ENCODE data around the gene PCDHB6. TPM values are rescaled to one million over a fixed set of nuclear protein-coding genes. Genes with fewer than 3 reads are reported as not detected.
"Not testable (repeated sequence)": the region's sequence is repeated elsewhere in the genome, so short reads cannot be mapped to it uniquely, and the experiment has no call there.

PCDHB6 gene
- total RNA-seq, 2 donors from 2014 or later = not detected

DNA sequence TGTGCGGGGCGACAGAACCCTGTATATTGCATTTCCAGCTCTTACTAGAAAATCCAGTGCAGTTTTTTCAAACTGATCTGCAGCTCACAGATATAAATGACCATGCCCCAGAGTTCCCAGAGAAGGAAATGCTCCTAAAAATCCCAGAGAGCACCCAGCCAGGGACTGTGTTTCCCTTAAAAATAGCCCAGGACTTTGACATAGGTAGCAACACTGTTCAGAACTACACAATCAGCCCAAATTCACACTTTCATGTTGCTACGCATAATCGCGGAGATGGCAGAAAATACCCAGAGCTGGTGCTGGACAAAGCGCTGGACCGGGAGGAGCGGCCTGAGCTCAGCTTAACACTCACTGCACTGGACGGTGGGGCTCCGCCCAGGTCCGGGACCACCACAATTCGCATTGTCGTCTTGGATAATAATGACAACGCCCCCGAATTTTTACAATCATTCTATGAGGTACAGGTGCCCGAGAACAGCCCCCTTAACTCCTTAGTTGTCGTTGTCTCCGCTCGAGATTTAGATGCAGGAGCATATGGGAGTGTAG, 14.1 kb upstream of the PCDHB6 start:
- Mint-ChIP-seq H3K27ac (no peak overlapping the region), H3K9me3 (peaks cover 7% of the 10 kb centered on the region in 2 donors), H3K27me3 (ENCODE audit: low read depth) (peaks cover 12% of the 10 kb centered on the region), H3K4me1 (ENCODE audit: low read depth) (no peaks in the 10 kb centered on the region), H3K36me3 (ENCODE audit: insufficient read depth in 2 of 2) (peaks cover 6 to 13% of the 10 kb centered on the region in 2 donors), H3K4me3 (no peak overlapping the region)
- no peak for DNase-seq
- ATAC-seq (replicated peaks in 1 of 2) = no peak

DNA sequence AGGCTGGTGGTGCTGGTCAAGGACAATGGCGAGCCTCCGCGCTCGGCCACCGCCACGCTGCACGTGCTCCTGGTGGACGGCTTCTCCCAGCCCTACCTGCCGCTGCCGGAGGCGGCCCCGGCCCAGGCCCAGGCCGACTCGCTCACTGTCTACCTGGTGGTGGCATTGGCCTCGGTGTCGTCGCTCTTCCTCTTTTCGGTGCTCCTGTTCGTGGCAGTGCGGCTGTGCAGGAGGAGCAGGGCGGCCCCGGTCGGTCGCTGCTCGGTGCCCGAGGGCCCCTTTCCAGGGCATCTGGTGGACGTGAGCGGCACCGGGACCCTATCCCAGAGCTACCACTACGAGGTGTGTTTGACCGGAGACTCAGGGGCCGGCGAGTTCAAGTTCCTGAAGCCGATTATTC, 12.5 kb upstream of the PCDHB6 start:
- peaks cover 6 to 13% of the 10 kb centered on the region in 2 donors for H3K36me3 Mint-ChIP-seq (ENCODE audit: insufficient read depth in 2 of 2)
- not testable (repeated sequence) for ATAC-seq (replicated peaks in 1 of 2)

DNA sequence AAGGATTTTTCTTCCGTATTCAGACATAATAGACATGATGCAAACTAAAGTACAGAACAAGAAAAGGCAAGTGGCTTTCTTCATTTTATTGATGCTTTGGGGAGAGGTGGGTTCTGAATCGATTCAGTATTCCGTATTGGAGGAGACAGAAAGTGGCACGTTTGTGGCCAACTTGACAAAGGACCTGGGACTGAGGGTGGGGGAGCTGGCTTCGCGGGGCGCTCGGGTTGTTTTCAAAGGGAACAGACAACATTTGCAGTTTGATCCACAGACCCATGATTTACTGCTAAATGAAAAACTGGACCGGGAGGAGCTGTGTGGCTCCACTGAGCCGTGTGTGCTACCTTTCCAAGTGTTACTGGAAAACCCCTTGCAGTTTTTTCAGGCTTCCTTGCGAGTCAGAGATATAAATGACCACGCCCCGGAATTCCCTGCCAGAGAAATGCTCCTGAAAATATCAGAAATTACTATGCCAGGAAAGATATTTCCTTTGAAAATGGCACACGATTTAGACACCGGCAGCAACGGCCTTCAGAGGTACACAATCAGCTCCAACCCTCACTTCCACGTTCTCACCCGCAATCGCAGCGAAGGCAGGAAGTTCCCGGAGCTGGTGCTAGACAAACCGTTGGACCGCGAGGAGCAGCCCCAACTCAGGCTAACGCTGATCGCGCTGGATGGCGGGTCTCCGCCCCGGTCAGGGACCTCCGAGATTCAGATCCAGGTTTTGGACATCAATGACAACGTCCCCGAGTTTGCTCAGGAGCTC, 551 bp downstream of the PCDHB6 start:
- DNase-seq = no peak
- Mint-ChIP-seq H3K4me3 (no peak overlapping the region), H3K27me3 (ENCODE audit: low read depth) (peaks cover 23% of the 10 kb centered on the region), H3K9me3 (peaks cover 6 to 8% of the 10 kb centered on the region in 2 donors), H3K36me3 (ENCODE audit: insufficient read depth in 2 of 2) (peaks cover 10 to 13% of the 10 kb centered on the region in 2 donors), H3K4me1 (ENCODE audit: low read depth) (no peaks in the 10 kb centered on the region), H3K27ac (no peak overlapping the region)
- no peak for ATAC-seq (replicated peaks in 1 of 2)

More for the DNA sequence above, 12.5 kb upstream of the PCDHB6 start:
- not testable (repeated sequence) for H3K4me1 Mint-ChIP-seq (ENCODE audit: low read depth); H3K4me3 Mint-ChIP-seq; H3K27ac Mint-ChIP-seq; DNase-seq; H3K9me3 Mint-ChIP-seq
- H3K27me3 Mint-ChIP-seq (ENCODE audit: low read depth) = peaks cover 12% of the 10 kb centered on the region

DNA sequence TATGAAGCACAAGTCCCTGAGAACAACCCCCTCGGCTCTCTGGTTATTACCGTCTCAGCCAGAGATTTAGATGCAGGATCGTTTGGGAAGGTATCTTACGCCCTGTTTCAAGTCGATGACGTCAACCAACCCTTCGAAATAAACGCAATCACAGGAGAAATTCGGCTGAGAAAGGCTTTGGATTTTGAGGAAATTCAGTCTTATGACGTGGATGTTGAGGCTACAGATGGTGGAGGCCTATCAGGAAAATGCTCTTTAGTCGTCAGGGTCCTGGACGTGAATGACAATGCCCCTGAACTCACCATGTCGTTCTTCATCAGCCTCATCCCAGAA, 1.1 kb downstream of the PCDHB6 start:
- Mint-ChIP-seq H3K9me3 (peaks cover 6 to 8% of the 10 kb centered on the region in 2 donors), H3K4me3 (no peak overlapping the region), H3K27me3 (ENCODE audit: low read depth) (peaks cover 23% of the 10 kb centered on the region), H3K27ac (no peak overlapping the region), H3K36me3 (ENCODE audit: insufficient read depth in 2 of 2) (peaks cover 10 to 13% of the 10 kb centered on the region in 2 donors), H3K4me1 (ENCODE audit: low read depth) (no peaks in the 10 kb centered on the region)
- DNase-seq = no peak
- ATAC-seq (replicated peaks in 1 of 2) = no peak

DNA sequence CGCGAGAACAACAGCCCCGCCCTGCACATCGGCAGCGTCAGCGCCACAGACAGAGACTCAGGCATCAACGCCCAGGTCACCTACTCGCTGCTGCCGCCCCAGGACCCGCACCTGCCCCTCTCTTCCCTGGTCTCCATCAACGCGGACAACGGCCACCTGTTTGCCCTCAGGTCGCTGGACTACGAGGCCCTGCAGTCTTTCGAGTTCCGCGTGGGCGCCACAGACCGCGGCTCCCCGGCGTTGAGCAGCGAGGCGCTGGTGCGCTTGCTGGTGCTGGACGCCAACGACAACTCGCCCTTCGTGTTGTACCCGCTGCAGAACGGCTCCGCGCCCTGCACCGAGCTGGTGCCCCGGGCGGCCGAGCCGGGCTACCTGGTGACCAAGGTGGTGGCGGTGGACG, 1.8 kb downstream of the PCDHB6 start:
- DNase-seq; H3K27ac Mint-ChIP-seq; ATAC-seq (replicated peaks in 1 of 2); H3K4me1 Mint-ChIP-seq (ENCODE audit: low read depth); H3K9me3 Mint-ChIP-seq; H3K4me3 Mint-ChIP-seq: not testable (repeated sequence)
- Mint-ChIP-seq H3K36me3 (ENCODE audit: insufficient read depth in 2 of 2) (peaks cover 10 to 14% of the 10 kb centered on the region in 2 donors), H3K27me3 (ENCODE audit: low read depth) (peaks cover 28% of the 10 kb centered on the region)

DNA sequence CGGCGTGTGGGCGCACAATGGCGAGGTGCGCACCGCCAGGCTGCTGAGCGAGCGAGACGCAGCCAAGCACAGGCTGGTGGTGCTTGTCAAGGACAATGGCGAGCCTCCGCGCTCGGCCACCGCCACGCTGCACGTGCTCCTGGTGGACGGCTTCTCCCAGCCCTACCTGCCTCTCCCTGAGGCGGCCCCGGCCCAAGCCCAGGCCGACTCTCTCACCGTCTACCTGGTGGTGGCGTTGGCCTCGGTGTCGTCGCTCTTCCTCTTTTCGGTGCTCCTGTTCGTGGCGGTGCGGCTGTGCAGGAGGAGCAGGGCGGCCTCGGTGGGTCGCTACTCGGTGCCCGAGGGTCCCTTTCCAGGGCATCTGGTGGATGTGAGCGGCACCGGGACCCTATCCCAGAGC, 2.2 kb downstream of the PCDHB6 start:
- not testable (repeated sequence) for H3K27ac Mint-ChIP-seq; ATAC-seq (replicated peaks in 1 of 2); H3K4me1 Mint-ChIP-seq (ENCODE audit: low read depth); DNase-seq; H3K4me3 Mint-ChIP-seq
- peaks cover 10 to 12% of the 10 kb centered on the region in 2 donors for H3K9me3 Mint-ChIP-seq
- H3K27me3 Mint-ChIP-seq (ENCODE audit: low read depth) = peaks cover 33% of the 10 kb centered on the region
- H3K36me3 Mint-ChIP-seq (ENCODE audit: insufficient read depth in 2 of 2) = peaks cover 10 to 16% of the 10 kb centered on the region in 2 donors

DNA sequence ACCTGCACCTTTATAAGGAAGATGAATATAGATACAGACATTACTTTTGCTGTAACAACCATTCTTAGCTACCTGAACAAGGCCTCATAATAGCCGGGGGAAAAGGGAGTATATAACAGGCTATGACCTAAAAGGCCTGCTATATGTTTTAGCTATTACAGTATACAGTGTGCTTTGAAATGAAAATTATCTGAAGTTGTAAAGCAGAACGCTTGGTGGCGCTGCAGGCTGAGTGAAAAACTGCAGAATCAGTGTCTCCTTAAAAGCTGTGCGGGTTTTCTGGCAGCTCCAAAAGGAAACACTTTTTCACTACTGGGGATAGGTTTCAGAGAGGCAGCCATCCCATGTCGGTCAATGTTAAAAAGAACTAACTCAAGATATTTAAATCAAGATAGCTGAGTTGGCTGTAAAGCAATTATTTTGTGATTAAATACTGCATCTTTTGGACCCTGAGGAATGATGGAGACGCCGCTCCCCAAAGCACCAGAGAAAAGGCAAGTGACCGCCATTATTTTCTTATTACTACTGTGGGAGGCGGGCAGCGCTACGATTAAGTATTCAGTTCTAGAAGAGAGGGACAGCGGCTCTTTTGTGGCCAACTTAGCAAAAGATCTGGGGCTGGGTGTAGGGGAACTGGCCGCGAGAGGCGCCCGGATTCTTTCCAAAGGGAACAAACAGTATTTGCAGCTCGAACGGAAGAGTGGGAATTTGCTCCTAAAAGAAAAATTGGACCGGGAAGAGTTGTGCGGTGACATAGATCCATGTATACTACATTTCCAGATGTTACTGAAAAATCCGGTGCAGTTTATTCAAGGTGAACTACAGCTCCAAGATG, 5.9 kb downstream of the PCDHB6 start:
- Mint-ChIP-seq H3K27me3 (ENCODE audit: low read depth) (peaks cover 27% of the 10 kb centered on the region), H3K9me3 (peaks cover 7 to 10% of the 10 kb centered on the region in 2 donors), H3K4me1 (ENCODE audit: low read depth) (no peaks in the 10 kb centered on the region), H3K27ac (no peak overlapping the region), H3K36me3 (ENCODE audit: insufficient read depth in 2 of 2) (peaks cover 6 to 15% of the 10 kb centered on the region in 2 donors), H3K4me3 (no peak overlapping the region)
- no peak for ATAC-seq (replicated peaks in 1 of 2)
- DNase-seq = no peak

DNA sequence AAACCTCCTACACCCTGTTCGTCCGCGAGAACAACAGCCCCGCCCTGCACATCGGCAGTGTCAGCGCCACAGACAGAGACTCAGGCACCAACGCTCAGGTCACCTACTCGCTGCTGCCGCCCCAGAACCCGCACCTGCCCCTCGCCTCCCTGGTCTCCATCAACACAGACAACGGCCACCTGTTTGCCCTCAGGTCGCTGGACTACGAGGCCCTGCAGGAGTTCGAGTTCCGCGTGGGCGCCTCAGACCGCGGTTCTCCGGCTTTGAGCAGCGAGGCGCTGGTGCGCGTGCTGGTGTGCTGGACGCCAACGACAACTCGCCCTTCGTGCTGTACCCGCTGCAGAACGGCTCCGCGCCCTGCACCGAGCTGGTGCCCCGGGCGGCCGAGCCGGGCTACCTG, 7.5 kb downstream of the PCDHB6 start:
- H3K4me3 Mint-ChIP-seq; ATAC-seq (replicated peaks in 1 of 2); H3K4me1 Mint-ChIP-seq (ENCODE audit: low read depth); H3K36me3 Mint-ChIP-seq (ENCODE audit: insufficient read depth in 2 of 2); H3K27ac Mint-ChIP-seq; H3K9me3 Mint-ChIP-seq; DNase-seq: not testable (repeated sequence)
- H3K27me3 Mint-ChIP-seq (ENCODE audit: low read depth) = peaks cover 19% of the 10 kb centered on the region

DNA sequence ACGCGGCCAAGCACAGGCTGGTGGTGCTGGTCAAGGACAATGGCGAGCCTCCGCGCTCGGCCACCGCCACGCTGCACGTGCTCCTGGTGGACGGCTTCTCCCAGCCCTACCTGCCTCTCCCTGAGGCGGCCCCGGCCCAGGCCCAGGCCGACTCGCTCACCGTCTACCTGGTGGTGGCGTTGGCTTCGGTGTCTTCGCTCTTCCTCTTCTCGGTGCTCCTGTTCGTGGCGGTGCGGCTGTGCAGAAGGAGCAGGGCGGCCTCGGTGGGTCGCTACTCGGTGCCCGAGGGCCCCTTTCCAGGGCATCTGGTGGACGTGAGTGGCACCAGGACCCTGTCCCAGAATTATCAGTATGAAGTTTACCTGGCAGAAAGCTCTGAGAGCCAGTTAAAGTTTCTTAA, 8.0 kb downstream of the PCDHB6 start:
- H3K9me3 Mint-ChIP-seq; H3K27ac Mint-ChIP-seq; H3K36me3 Mint-ChIP-seq (ENCODE audit: insufficient read depth in 2 of 2); ATAC-seq (replicated peaks in 1 of 2); H3K4me3 Mint-ChIP-seq; DNase-seq; H3K4me1 Mint-ChIP-seq (ENCODE audit: low read depth): not testable (repeated sequence)
- H3K27me3 Mint-ChIP-seq (ENCODE audit: low read depth) = peaks cover 14% of the 10 kb centered on the region

DNA sequence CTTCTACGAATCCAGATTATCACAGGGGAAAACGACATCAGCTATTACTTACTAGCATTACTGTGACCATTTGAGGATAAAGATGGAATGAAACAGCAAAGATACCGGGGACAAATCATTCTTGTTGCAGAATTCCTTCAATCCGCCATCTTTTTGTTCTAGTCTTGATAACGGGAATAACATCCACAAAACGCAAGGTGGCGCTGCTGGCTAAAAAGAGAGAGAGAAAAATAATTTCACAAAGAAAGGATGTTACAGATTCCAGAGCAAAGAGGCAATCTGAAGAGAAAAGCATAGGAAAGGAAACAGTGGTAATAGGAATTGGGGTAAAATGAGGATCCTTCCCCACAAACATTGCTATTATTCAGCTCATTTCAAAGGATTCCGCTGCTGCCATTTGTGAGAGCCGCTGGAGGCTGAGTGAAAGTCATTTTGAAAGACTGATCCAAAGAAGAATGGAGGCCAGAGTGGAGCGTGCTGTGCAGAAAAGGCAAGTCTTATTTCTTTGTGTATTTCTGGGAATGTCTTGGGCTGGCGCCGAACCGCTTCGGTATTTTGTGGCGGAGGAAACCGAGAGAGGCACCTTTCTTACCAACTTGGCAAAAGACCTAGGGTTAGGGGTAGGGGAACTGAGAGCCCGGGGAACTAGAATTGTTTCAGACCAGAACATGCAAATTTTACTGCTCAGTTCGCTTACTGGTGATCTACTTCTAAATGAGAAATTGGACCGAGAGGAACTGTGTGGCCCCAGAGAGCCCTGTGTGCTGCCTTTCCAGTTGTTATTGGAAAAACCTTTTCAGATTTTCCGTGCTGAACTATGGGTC, 22.7 kb downstream of the PCDHB6 start, which contains the start of gene PCDHB7:
Gene PCDHB7, plus strand, starts transcription at position 264 of the 824 bp plus-strand sequence. Its CDS starts 192 bp downstream, at position 456.
- no peak within 1 kb of the TSS for H3K27ac Mint-ChIP-seq
- DNase-seq = no peak
- H3K9me3 Mint-ChIP-seq = peaks cover 0 to 5% of the 10 kb centered on the region in 2 donors
- peaks cover 16% of the 10 kb centered on the region for H3K27me3 Mint-ChIP-seq (ENCODE audit: low read depth)
- peak within 1 kb of the TSS in 1 of 2 donors; percentile 3 for H3K4me3 Mint-ChIP-seq
- H3K4me1 Mint-ChIP-seq (ENCODE audit: low read depth) = peaks cover 3% of the 10 kb centered on the region
- peaks cover 0 to 4% of the 10 kb centered on the region in 2 donors for H3K36me3 Mint-ChIP-seq (ENCODE audit: insufficient read depth in 2 of 2)
- ATAC-seq (replicated peaks in 1 of 2) = no peak

DNA sequence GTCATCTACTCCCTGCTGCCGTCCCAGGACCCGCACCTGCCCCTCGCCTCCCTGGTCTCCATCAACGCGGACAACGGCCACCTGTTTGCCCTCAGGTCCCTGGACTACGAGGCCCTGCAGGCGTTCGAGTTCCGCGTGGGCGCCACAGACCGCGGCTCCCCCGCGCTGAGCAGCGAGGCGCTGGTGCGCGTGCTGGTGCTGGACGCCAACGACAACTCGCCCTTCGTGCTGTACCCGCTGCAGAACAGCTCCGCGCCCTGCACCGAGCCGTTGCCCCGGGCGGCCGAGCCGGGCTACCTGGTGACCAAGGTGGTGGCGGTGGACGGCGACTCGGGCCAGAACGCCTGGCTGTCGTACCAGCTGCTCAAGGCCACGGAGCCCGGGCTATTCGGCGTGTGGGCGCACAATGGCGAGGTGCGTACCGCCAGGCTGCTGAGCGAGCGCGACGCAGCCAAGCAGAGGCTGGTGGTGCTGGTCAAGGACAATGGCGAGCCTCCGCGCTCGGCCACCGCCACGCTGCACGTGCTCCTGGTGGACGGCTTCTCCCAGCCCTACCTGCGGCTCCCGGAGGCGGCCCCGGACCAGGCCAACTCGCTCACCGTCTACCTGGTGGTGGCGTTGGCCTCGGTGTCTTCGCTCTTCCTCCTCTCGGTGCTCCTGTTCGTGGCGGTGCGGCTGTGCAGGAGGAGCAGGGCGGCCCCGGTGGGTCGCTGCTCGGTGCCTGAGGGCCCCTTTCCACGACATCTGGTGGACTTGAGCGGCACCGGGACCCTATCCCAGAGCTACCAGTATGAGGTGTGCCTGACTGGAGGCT, 24.6 kb downstream of the PCDHB6 start:
- DNase-seq; H3K4me1 Mint-ChIP-seq (ENCODE audit: low read depth); H3K9me3 Mint-ChIP-seq; H3K27ac Mint-ChIP-seq; H3K36me3 Mint-ChIP-seq (ENCODE audit: insufficient read depth in 2 of 2); H3K27me3 Mint-ChIP-seq (ENCODE audit: low read depth); H3K4me3 Mint-ChIP-seq; ATAC-seq (replicated peaks in 1 of 2): not testable (repeated sequence)

DNA sequence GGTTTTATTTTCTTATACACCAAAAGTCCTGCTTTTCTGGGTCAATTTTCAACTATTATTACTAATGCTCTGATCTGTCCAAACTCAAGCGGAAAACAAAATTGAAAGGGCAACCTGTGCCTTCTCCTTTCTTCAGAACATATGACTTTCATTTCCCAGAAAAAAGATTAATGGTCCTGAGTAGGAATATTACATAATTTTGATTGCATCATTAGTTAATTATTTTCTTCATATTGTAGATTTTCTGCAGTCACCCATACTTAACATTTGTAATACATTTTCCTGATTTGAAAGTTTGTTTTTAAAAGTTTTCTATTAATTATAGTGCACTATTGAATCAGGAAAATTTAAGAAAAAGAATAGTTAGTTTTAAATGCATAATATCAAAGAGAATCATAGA, 26.1 kb downstream of the PCDHB6 start:
- peaks cover 3 to 4% of the 10 kb centered on the region in 2 donors for H3K36me3 Mint-ChIP-seq (ENCODE audit: insufficient read depth in 2 of 2)
- H3K4me1 Mint-ChIP-seq (ENCODE audit: low read depth) = peaks cover 3% of the 10 kb centered on the region
- no peaks in the 10 kb centered on the region for H3K9me3 Mint-ChIP-seq
- ATAC-seq (replicated peaks in 1 of 2) (no peak), DNase-seq (no peak)
- H3K4me3 Mint-ChIP-seq = no peak overlapping the region
- peaks cover 9% of the 10 kb centered on the region for H3K27me3 Mint-ChIP-seq (ENCODE audit: low read depth)
- no peak overlapping the region for H3K27ac Mint-ChIP-seq

All from activated T-cell treated with anti-CD3 and anti-CD28 coated beads, Interleukin-2, amount 50 U/mL, for 72 hours (primary cell).